ENCODE results near the gene TLK2.
"Not testable (repeated sequence)": the region's sequence is repeated elsewhere in the genome, so short reads cannot be mapped to it uniquely, and the experiment has no call there.

The TLK2 gene

DNA sequence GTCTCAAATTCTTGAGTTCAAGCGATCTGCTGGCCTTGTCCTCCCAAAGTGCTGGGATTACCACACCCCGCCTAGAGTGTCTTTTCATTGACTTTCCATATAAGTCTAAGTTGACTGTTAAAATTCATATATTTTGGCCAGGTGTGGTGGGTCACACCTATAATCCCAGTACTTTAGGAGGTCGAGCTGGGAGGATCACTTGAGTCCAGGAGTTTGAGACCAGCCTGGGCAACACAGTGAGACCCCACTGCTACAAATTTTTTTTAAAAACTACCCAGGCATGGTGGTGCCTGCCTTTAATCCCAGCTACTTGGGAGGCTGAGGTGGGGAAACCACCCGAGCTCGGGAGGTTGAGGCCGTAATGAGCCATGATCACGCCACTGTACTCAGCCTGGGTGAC, 127.0 kb downstream of the TLK2 start:
- H3K4me3 ChIP-seq (ENCODE audit: low read depth, low read length) = no peak overlapping the region
- TF ChIP-seq, protein P1, sequence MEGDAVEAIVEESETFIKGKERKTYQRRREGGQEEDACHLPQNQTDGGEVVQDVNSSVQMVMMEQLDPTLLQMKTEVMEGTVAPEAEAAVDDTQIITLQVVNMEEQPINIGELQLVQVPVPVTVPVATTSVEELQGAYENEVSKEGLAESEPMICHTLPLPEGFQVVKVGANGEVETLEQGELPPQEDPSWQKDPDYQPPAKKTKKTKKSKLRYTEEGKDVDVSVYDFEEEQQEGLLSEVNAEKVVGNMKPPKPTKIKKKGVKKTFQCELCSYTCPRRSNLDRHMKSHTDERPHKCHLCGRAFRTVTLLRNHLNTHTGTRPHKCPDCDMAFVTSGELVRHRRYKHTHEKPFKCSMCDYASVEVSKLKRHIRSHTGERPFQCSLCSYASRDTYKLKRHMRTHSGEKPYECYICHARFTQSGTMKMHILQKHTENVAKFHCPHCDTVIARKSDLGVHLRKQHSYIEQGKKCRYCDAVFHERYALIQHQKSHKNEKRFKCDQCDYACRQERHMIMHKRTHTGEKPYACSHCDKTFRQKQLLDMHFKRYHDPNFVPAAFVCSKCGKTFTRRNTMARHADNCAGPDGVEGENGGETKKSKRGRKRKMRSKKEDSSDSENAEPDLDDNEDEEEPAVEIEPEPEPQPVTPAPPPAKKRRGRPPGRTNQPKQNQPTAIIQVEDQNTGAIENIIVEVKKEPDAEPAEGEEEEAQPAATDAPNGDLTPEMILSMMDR (IDR thresholded peaks at IDR 0.05; ENCODE audit: control insufficient read depth, extremely low read depth, insufficient read depth) = no peak

DNA sequence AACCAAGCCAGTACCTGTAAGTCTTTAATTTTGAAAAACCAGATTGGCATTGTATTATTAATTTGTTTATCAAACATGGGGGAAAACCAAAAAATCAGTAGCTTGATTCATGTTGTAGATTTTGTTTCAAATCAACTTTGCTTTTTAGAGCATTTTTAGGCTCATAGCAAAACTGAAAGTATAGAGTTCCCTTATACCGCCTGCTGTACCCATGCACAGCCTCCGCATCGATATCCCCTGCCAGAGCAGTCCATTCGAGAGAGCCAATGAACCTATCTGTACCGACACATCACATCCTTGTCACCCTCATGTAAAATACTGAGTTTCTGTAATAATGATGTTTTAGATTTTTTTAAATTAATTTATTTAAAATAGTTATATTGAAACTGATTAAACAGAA, 132.7 kb downstream of the TLK2 start:
- TF ChIP-seq, protein P1 (IDR thresholded peaks at IDR 0.05; ENCODE audit: control insufficient read depth, extremely low read depth, insufficient read depth) = no peak
- no peak for DNase-seq (ENCODE audit: low read depth)
- H3K4me3 ChIP-seq (ENCODE audit: low read depth, low read length) = no peak overlapping the region

More for the DNA sequence above, 127.0 kb downstream of the TLK2 start:
- no peak for DNase-seq (ENCODE audit: low read depth)

DNA sequence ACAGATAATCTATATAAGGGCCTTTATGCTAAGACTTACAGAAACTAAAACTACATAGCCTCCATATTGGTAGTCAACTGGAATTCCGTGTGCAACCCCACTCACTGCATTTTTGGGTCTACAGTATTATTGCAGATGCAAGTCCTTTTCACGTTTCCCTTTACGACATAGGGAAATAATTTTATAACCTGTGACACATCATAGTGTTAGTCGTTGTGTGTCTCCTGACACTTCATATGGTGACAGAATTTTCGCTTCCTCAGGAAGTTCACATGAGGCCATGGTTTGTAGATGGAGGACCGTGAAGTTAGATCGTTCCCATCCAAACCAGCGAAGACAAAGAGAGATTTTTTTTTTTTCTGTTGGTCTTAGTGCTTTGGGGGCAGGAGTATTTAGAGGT, 133.1 kb downstream of the TLK2 start:
- TF ChIP-seq, protein P1 (IDR thresholded peaks at IDR 0.05; ENCODE audit: control insufficient read depth, extremely low read depth, insufficient read depth) = no peak
- DNase-seq (ENCODE audit: low read depth) = no peak
- H3K4me3 ChIP-seq (ENCODE audit: low read depth, low read length) = no peak overlapping the region

DNA sequence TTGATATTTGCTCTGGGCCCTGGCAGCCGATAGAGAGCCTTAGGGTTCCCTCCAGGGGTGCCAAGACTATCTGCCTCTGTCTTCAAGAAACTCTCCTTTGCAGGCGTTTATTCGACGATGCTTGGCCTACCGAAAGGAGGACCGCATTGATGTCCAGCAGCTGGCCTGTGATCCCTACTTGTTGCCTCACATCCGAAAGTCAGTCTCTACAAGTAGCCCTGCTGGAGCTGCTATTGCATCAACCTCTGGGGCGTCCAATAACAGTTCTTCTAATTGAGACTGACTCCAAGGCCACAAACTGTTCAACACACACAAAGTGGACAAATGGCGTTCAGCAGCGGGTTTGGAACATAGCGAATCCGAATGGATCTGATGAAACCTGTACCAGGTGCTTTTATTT, 133.7 kb downstream of the TLK2 start:
- DNase-seq (ENCODE audit: low read depth); H3K4me3 ChIP-seq (ENCODE audit: low read depth, low read length): not testable (repeated sequence)

DNA sequence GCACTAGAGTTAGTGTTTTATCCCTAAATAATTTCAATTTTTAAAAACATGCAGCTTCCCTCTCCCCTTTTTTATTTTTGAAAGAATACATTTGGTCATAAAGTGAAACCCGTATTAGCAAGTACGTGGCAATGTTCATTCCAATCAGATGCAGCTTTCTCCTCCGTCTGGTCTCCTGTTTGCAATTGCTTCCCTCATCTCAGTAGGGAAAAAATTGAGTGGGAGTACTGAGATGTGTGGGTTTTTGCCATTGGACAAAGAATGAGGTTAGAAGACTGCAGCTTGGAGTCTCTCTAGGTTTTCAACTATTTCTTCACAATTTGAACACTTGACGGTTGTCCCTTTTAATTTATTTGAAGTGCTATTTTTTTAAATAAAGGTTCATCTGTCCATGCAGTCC, 134.5 kb downstream of the TLK2 start:
- not testable (repeated sequence) for DNase-seq (ENCODE audit: low read depth); H3K4me3 ChIP-seq (ENCODE audit: low read depth, low read length)

DNA sequence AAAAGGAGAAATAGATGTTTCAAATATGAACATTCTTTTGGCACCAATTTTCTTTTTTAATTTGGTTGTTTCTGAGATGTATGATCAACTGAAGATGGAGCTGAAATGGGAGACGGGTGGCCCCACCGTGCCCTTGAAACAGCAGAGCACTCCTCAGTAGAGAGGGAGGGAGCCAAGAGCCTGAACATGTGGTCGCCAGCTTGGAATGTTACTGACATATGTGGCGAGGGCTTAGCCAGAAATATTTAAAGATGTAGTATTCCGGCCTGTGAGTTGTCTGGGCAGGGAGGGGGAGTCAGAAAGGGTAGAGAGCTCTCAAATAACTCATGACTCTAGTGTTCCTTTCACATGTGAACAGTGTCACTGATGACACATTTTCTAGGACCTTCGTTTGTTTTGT, 135.5 kb downstream of the TLK2 start:
- TF ChIP-seq, protein P1 (IDR thresholded peaks at IDR 0.05; ENCODE audit: control insufficient read depth, extremely low read depth, insufficient read depth) = no peak
- DNase-seq (ENCODE audit: low read depth) = no peak
- no peak overlapping the region for H3K4me3 ChIP-seq (ENCODE audit: low read depth, low read length)

DNA sequence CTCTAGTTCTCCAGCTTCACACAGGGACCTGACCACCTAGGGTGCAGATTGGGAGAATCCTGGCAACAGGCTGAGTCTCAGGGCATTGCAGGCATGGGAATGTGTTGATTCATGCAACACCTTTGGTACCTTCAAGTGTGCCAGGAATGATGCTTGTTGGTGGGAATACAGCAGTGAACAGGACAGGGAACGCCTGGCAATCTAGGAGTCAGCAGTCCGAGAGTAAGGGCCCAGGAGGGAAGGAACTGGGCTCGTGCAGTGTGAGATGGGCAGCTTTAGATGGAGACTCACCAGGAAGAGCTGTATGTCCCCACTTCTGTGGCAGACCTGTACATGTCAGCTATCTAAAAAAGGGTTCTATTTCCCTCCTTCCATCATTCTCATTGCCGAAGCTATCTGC, 136.9 kb downstream of the TLK2 start:
- DNase-seq (ENCODE audit: low read depth) = no peak
- TF ChIP-seq, protein P1 (IDR thresholded peaks at IDR 0.05; ENCODE audit: control insufficient read depth, extremely low read depth, insufficient read depth) = no peak
- H3K4me3 ChIP-seq (ENCODE audit: low read depth, low read length) = no peak overlapping the region

DNA sequence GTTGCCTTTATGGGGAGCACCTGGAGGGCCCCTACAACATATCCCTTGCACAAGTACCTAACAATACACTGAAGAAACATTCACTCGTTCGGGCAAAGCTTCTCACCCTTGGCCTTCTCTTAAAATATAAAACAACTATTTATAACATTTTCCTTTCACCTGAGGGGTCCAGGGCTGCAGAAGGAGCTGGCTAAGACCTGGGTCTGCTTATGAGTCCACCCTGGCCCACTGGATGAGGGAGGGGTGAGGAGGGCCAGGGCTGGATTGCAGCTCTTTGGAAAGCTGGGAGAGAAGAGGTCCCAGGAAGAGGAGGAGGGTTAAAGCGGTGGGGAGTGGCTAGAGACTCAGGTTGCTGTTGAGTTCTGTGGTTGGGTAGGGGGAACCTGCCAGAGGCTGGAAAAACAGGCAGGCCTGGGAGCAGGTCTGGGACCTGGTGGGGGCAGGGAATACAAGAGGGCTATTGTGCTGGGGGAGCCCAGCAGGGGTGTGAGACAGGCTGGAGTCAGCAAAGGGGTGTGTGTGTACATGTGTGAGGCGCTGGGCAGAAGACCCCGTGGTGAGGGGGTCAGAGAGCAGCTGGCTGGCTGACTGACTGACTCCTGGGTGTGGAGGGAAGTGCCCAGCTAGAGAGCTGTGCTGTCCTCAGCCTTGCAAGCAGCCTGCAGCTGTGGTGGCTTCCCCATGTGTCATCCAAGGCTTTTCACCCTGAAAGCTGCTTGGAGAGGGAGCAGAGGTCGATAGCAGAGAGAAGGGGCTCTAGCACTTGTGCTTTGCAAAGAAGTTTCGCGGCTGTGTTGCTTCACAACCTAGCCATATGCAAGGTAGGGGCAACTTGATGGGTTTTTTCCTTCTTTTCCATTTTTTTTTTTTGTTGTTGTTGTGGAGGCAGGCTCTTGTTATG, 138.6 kb downstream of the TLK2 start:
- H3K4me3 ChIP-seq (ENCODE audit: low read depth, low read length) = no peak overlapping the region
- DNase-seq (ENCODE audit: low read depth) = no peak
- TF ChIP-seq, protein P1 (IDR thresholded peaks at IDR 0.05; ENCODE audit: control insufficient read depth, extremely low read depth, insufficient read depth) = no peak

Measured in LNCaP clone FGC (cell line).